Right ventricle myocardium inferior (tissue), 1 donor: Measurements from ENCODE around the gene HMOX1. TPM values are rescaled to one million over a fixed set of nuclear protein-coding genes. Genes with fewer than 3 reads are reported as not detected.

Experiments used
- ATAC-seq: fragments of 200-7000 bp; cut with Tn5 transposase; one replicate; pipeline ENCODE4 v1.9.1; 2020; ENCODE audit warnings: mild to moderate bottlenecking, moderate library complexity
- DNase-seq: peaks from one replicate; pipeline ENCODE4 v3.0.0; 2021; ENCODE audit errors: missing footprints
- intact Hi-C: fragments of 100-400 bp; cut with DNase I; formaldehyde crosslinking; loops from one replicate; pipeline ENCODE4 v1.11.0; 2022
- microRNA-seq: library from miRNA; unstranded; fragments of <30 nt; microRNA quantifications from one replicate; pipeline ENCODE4 v1.2.0, GENCODE V29; 2020
- total RNA-seq: library from RNA; stranded (reverse); fragmentation: NEBNext Ultra II Directional; extraction: Animal tissue kit (Norgen Biotek cat#: 25700); gene quantifications from one replicate; pipeline ENCODE4 v1.2.1, GENCODE V29; 2021
- donor health status: DM: no; HTN: yes; CAD: no; lungs with severe emphysema.

The HMOX1 gene
- total RNA-seq, 1 donor from 2014 or later, result 7.4 TPM

DNA sequence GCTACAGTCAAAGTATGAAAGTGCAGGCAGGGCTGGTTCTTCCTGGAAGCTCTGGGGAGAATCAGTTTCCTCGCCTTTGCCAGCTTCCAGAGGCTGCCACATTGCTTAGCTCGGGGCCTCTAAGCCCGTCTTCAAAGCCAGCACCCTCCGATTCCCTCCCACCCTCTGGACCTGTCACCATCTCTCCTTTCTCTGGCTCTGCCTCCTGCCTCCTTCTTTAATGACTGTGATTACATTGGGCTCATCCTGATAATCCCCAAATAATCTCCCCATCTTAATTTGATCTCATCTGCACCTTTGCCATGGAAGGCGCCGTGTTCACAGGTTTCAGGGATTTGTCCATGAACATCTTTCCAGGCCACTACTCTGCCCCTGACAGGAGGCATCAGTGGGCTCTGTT, 61.6 kb downstream of the HMOX1 start:
- intact Hi-C loops, result no loop called here
- DNase-seq (no peak), ATAC-seq (no peak)

GRCh38 chr22:35443338-35443737, 62.4 kb downstream of the HMOX1 start:
- ATAC-seq (no peak), DNase-seq (no peak)
- intact Hi-C loops, result no loop called here

Small RNAs within 50 kb of the gene (microRNA-seq; reads per million reads assigned to microRNA genes)
- 3.6 reads per million, percentile 4 among the genes with 10 or more reads in this experiment for gene MIR3909
- not detected for gene MIR6069

Other genes with a start within 250 kb of the HMOX1 start
- gene HMGXB4, start 123.6 kb upstream of the HMOX1 start, total RNA-seq, result 9.4 TPM
- 62.5 TPM for gene TOM1, start 81.2 kb upstream of the HMOX1 start, total RNA-seq
- gene MCM5, start 19.0 kb downstream of the HMOX1 start, total RNA-seq, result 13.6 TPM
- 9.5 TPM for gene RASD2, start 159.7 kb downstream of the HMOX1 start, total RNA-seq
- 17,829 TPM for gene MB, start 236.2 kb downstream of the HMOX1 start, total RNA-seq